Measurements from ENCODE around the gene BRD8.

Gene BRD8

GRCh38 chr5:138110266-138110963, 68.0 kb downstream of the BRD8 start:
- no peak overlapping the region for H3K27ac ChIP-seq
- H3K27me3 ChIP-seq = peaks cover 5% of the 10 kb centered on the region
- H3K4me1 ChIP-seq (ENCODE audit: control insufficient read depth in 1 of 2, insufficient read depth in 1 of 2, low read depth in 1 of 2, low read length in 1 of 2) = peaks cover 17 to 28% of the 10 kb centered on the region in 2 experiments
- no peak for TF ChIP-seq CTCF (IDR thresholded peaks at IDR 0.05)
- H3K9me3 ChIP-seq = no peaks in the 10 kb centered on the region
- H3K4me3 ChIP-seq (ENCODE audit: low read depth in 1 of 2, low read length in 1 of 2) = no peak overlapping the region
- no peaks in the 10 kb centered on the region for H3K36me3 ChIP-seq

DNA sequence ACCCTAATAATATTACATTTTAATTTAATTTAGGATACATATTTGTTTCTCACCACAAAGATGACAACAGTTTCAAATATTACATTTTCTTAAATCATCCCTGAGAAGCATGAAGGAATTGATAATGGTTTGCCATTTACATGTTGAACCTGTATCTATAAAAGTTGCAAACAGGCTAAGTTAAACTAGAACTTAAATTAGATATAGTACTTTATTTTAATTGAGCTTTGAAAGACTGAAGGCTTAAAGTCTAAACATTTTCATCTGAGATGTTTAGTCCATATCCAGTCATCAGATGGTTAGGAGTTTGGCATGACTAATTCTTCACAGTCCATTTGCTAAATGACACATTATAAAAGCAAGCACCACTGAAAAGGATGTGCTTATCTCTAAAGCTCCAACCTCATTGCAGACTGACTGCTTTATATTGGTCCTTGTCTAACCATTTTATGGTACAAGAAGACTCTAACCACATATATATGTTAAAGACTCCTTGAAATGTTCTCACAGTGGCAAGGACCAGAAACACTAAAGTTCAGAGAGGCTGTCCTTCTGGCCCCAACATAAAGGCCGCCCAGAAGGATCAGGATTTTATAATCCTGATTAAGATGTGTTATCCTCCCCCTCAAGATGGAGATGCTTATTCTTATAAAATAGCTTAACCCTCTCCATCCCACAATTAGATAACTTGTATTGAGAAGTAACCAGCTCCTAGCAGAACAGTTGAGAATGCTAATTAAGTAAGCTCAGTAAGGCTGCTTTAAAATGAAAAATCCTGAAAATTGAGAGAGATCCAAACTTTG, 68.8 kb downstream of the BRD8 start:
- Histone ChIP-seq H3K27ac (no peak overlapping the region), H3K36me3 (no peaks in the 10 kb centered on the region), H3K4me3 (ENCODE audit: low read depth in 1 of 2, low read length in 1 of 2) (no peak overlapping the region), H3K27me3 (peaks cover 5% of the 10 kb centered on the region), H3K4me1 (ENCODE audit: control insufficient read depth in 1 of 2, insufficient read depth in 1 of 2, low read depth in 1 of 2, low read length in 1 of 2) (peaks cover 17 to 28% of the 10 kb centered on the region in 2 experiments), H3K9me3 (no peaks in the 10 kb centered on the region)
- no peak for TF ChIP-seq CTCF (IDR thresholded peaks at IDR 0.05)

DNA sequence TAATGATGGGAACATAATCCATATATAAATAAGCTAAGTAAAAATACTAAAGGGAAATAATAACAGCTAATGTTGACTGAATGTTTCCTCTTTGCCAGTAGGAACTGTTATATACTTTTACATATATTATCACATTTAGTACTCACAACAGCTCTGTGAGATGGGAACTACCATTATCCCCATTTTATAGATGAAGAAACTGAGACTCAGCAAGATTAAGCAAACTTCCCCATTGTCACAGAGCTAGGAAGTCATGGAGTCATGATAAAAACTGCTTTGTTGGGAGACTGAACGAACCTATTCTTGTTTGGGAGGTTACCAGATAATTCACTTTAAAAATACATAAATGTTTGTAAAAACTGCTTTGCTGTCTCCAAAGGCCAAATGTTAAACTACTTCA, 71.2 kb downstream of the BRD8 start:
- Histone ChIP-seq H3K27ac (no peak overlapping the region), H3K9me3 (no peaks in the 10 kb centered on the region), H3K4me1 (ENCODE audit: control insufficient read depth in 1 of 2, insufficient read depth in 1 of 2, low read depth in 1 of 2, low read length in 1 of 2) (peaks cover 5 to 7% of the 10 kb centered on the region in 2 experiments), H3K4me3 (ENCODE audit: low read depth in 1 of 2, low read length in 1 of 2) (no peak overlapping the region), H3K27me3 (peaks cover 5% of the 10 kb centered on the region), H3K36me3 (no peaks in the 10 kb centered on the region)
- TF ChIP-seq CTCF (IDR thresholded peaks at IDR 0.05) = no peak

DNA sequence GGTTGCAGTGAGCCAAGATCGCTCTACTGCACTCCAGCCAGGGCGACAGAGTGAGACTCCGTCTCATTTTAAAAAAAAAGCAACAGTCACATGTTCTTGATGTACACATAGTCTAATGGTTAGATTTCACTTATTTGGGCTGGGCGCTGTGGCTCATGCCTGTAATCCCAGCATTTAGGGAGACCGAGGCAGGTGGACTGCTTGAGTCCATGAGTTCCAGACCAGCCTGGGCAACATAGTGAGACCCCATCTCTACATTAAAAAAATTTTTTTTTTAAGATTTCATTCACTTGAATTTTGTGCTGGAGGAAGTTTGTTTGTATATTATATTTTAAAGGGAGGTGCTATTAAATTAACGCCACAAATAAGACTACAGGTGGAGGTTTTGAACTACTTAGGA, 72.7 kb downstream of the BRD8 start:
- peaks cover 5% of the 10 kb centered on the region for H3K27me3 ChIP-seq
- no peaks in the 10 kb centered on the region for H3K36me3 ChIP-seq
- no peak overlapping the region for H3K27ac ChIP-seq
- no peaks in the 10 kb centered on the region for H3K4me1 ChIP-seq (ENCODE audit: control insufficient read depth in 1 of 2, insufficient read depth in 1 of 2, low read depth in 1 of 2, low read length in 1 of 2)
- no peak overlapping the region for H3K4me3 ChIP-seq (ENCODE audit: low read depth in 1 of 2, low read length in 1 of 2)
- no peak for TF ChIP-seq CTCF (IDR thresholded peaks at IDR 0.05)
- no peaks in the 10 kb centered on the region for H3K9me3 ChIP-seq

DNA sequence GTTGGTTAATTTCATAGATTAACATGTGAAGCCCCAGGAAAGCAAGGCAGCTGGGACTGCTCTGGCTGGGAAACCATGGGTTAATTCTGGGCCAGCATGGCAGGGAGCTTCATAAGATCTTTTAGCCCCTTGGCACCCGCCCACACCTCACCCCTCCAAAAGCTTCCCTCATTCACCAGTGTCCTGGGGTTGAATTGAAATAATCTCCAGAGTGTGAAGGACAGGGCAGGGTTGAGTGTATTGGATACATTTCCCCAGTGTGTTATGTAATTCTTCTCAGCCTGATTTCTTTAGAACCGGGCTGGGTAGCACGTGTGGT, 75.2 kb downstream of the BRD8 start:
- H3K36me3 ChIP-seq = no peaks in the 10 kb centered on the region
- H3K27me3 ChIP-seq = peaks cover 8% of the 10 kb centered on the region
- H3K27ac ChIP-seq = no peak overlapping the region
- no peaks in the 10 kb centered on the region for H3K4me1 ChIP-seq (ENCODE audit: control insufficient read depth in 1 of 2, insufficient read depth in 1 of 2, low read depth in 1 of 2, low read length in 1 of 2)
- TF ChIP-seq CTCF (IDR thresholded peaks at IDR 0.05) = no peak
- no peaks in the 10 kb centered on the region for H3K9me3 ChIP-seq
- H3K4me3 ChIP-seq (ENCODE audit: low read depth in 1 of 2, low read length in 1 of 2) = no peak overlapping the region
